ENCODE data around the gene POLRMT. TPM values are rescaled to one million over a fixed set of nuclear protein-coding genes. Genes with fewer than 3 reads are reported as not detected.

POLRMT gene
- total and polyA plus RNA-seq, 11 donors = 32.0 to 78.0 (median 41.5) TPM

DNA sequence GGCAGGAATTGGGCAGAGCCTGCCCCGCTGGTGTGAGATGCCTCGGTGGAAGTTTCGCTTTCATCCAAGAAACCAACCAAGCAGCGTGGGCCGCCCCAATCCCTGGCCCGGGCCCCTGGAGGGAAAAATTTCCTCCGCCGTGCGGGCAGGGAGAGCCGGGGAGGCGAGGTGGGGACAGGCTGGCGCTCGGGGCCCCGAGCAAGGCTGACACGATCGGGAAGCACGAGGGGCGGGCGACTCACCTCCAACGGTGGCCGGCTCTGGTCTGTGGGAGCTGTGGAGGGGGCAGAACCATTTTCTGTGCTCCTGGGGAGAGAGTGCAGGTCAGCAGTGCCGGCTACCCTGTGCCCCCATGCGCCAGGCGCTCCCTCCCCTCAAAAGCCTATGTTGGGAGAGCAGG is 18.7 kb upstream of the POLRMT start:
- H3K9me3 ChIP-seq = no peaks in the 10 kb centered on the region
- intact Hi-C loops (cut with DNase I) = loop anchor here in 1 of 10 donors (10.0 kb wide), 1 partner anchor 57 kb away; no protein-coding TSS in a partner anchor
- ATAC-seq (no peak), DNase-seq (peak in 1 of 5 donors; percentile 15)
- no peak overlapping the region for H3K4me3 ChIP-seq
- H3K27ac ChIP-seq = no peak overlapping the region
- H3K36me3 ChIP-seq = peaks cover 2 to 78% (median 64%) of the 10 kb centered on the region in 9 donors
- TF ChIP-seq POLR2A (IDR thresholded peaks at IDR 0.05) = no peak
- TF ChIP-seq, protein P1, sequence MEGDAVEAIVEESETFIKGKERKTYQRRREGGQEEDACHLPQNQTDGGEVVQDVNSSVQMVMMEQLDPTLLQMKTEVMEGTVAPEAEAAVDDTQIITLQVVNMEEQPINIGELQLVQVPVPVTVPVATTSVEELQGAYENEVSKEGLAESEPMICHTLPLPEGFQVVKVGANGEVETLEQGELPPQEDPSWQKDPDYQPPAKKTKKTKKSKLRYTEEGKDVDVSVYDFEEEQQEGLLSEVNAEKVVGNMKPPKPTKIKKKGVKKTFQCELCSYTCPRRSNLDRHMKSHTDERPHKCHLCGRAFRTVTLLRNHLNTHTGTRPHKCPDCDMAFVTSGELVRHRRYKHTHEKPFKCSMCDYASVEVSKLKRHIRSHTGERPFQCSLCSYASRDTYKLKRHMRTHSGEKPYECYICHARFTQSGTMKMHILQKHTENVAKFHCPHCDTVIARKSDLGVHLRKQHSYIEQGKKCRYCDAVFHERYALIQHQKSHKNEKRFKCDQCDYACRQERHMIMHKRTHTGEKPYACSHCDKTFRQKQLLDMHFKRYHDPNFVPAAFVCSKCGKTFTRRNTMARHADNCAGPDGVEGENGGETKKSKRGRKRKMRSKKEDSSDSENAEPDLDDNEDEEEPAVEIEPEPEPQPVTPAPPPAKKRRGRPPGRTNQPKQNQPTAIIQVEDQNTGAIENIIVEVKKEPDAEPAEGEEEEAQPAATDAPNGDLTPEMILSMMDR (IDR thresholded peaks at IDR 0.05) = no peak
- H3K4me1 ChIP-seq = peaks cover 0 to 16% (median 1%) of the 10 kb centered on the region in 12 donors
- no peaks in the 10 kb centered on the region for H3K27me3 ChIP-seq
- WGBS, 4 donors = 88 to 92% (median 90%) methylated on average over 9 to 24 of the region's 24 CpGs

DNA sequence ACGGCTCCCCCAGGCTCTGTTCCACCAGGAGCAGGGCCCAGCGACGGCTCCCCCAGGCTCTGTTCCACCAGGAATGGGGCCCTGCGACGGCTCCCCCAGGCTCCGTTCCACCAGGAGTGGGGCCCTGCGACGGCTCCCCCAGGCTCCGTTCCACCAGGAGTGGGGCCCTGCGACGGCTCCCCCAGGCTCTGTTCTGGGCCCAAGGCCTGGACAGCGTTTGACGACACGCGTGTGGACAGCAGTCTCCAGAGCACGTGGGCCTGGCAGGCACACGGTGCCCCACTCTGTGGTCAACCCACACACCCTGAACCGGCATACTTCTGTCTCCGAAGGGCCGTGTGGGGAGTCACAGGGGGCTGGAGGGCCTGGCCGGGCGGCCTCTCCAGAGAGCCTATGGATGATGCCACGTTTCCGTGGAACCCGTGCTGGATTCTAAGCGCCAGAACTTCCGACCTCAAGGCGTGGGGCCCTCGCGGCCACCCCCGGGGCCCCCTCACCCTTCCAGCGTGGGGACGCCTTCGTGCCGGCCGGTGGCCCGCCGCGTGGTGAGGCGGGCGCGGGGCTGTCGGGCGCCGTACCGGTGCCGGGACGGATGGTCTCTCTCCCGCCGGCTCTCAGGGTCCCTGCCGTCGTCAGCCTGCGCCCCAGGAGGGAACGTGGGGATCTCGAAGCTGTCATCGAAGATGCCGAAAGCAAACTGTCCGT is 17.9 kb upstream of the POLRMT start:
- 93 to 95% (median 94%) methylated on average over 38 to 58 of the region's 58 CpGs for WGBS, 4 donors

DNA sequence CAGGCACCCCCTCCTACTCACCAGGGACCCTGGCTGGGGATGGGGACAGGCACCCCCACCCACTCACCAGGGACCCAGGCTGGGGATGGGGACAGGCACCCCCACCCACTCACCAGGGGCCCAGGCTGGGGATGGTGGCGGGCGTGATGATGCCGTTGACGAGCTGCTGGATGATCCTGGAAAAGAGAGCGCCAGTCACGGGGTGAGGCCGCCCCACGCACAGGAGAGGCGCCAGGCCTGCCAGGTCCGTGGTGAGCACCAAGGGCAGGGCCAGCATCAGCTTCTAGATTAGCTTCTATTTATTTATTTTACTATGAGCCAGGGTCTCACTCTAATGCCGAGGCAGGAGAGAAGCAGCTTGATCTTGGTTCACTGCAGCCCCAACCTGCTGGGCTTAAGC is 16.8 kb upstream of the POLRMT start:
- intact Hi-C loops (cut with DNase I) = loop anchor here in 1 of 10 donors (10.0 kb wide), 1 partner anchor 55 kb away; no protein-coding TSS in a partner anchor
- Histone ChIP-seq H3K9me3 (no peaks in the 10 kb centered on the region), H3K27ac (no peak overlapping the region), H3K4me1 (no peaks in the 10 kb centered on the region), H3K36me3 (peaks cover 3 to 95% (median 66%) of the 10 kb centered on the region in 9 donors), H3K4me3 (no peak overlapping the region), H3K27me3 (no peaks in the 10 kb centered on the region)
- TF ChIP-seq, protein P1 (IDR thresholded peaks at IDR 0.05) = no peak
- no peak for TF ChIP-seq POLR2A (IDR thresholded peaks at IDR 0.05)
- 91 to 96% (median 92%) methylated on average over 9 to 11 of the region's 11 CpGs for WGBS, 4 donors
- DNase-seq = peak in 1 of 5 donors; percentile 16
- ATAC-seq = no peak

More for the DNA sequence above, 17.9 kb upstream of the POLRMT start:
- ATAC-seq = no peak
- Histone ChIP-seq H3K27ac (no peak overlapping the region), H3K36me3 (peaks cover 3 to 85% (median 66%) of the 10 kb centered on the region in 9 donors), H3K9me3 (no peaks in the 10 kb centered on the region), H3K4me1 (peaks cover 0 to 9% (median 0%) of the 10 kb centered on the region in 12 donors), H3K4me3 (no peak overlapping the region), H3K27me3 (no peaks in the 10 kb centered on the region)
- DNase-seq = peak in 1 of 5 donors; percentile 18
- TF ChIP-seq, protein P1 (IDR thresholded peaks at IDR 0.05) = no peak
- TF ChIP-seq POLR2A (IDR thresholded peaks at IDR 0.05) = no peak
- intact Hi-C loops (cut with DNase I) = loop anchor here in 1 of 10 donors (10.0 kb wide), 1 partner anchor 56 kb away; no protein-coding TSS in a partner anchor

DNA sequence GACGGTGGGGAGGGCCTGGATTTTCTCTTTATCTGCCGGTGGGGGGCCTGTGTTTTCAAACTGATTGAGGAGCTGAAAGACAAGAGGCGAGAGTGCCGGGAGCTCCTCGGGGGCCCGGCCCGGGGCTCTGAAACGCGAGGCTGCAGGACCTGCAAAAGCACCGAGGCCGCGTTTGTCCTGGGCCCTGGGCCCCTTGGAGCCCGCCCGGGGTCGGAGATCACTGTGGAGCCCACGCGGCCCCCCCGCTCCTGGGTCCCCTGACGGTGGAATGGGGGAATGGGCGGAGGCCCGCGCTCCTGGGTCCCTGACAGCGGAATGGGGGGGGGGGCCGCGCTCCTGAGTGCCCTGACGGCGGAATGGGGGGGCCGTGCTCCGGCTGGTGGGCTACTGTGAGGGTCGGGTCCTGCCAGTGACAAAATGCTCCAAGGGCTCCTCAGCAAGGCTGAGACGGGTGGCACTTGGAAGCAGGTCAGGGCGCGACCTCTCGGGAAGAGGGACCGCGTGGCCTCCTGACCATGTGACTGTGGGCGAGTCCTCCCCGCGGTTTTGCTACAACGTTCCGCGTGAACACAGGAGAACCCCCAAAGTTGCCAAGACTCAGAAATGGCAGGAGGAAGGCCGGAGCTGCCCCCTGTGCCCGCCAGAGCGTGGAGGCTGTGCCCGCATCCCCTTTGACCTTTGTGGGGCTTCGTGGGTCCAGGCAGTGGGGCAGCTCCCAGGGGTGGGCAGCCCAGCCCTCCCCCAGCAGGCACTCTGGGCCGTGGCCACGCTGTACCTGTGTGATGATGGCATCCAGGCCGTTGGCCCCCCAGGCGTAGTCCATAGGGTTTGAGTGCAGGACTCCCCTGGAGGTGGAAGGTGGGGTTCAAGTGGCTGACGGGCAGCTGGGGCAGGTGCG is 15.8 kb upstream of the POLRMT start:
- H3K27ac ChIP-seq = no peak overlapping the region
- no peaks in the 10 kb centered on the region for H3K4me1 ChIP-seq
- no peak overlapping the region for H3K4me3 ChIP-seq
- intact Hi-C loops (cut with DNase I) = no loop called here
- 92 to 97% (median 94%) methylated on average over 17 to 53 of the region's 53 CpGs for WGBS, 4 donors
- TF ChIP-seq, protein P1 (IDR thresholded peaks at IDR 0.05) = no peak
- TF ChIP-seq POLR2A (IDR thresholded peaks at IDR 0.05) = no peak
- DNase-seq (peak in 1 of 5 donors; percentile 59), ATAC-seq (no peak)
- peaks cover 3 to 92% (median 66%) of the 10 kb centered on the region in 9 donors for H3K36me3 ChIP-seq
- H3K27me3 ChIP-seq = no peaks in the 10 kb centered on the region
- no peaks in the 10 kb centered on the region for H3K9me3 ChIP-seq

All from heart left ventricle (tissue), 16 donors.